Measurements from ENCODE around the gene ESYT2.

- TF ChIP-seq CTCF (conservative IDR thresholded peaks at IDR 0.05 in 1 of 2, IDR thresholded peaks at IDR 0.05 in 1 of 2; ENCODE audit: extremely low read depth in 1 of 2, insufficient read depth in 1 of 2, low read depth in 1 of 2, low read length in 2 of 2) (no peak), EZH2 (IDR thresholded peaks at IDR 0.05; ENCODE audit: borderline replicate concordance, low read length) (no peak)
Measured at GRCh38 chr7:158700008-158700407, 129.3 kb downstream of the ESYT2 start.

Measured in mammary epithelial cell (primary cell).